K562 (cell line): Measurements from ENCODE around the gene RPRD1B. TPM values are rescaled to one million over a fixed set of nuclear protein-coding genes. Genes with fewer than 3 reads are reported as not detected.

ENCODE experiments used
- BRF1 ChIP-seq: IDR thresholded peaks from 3 replicates; pipeline ENCODE4 v1.6.1; 2011; ENCODE audit warnings: borderline replicate concordance, mild to moderate bottlenecking; ENCODE audit not compliant: insufficient read length; ENCODE audit errors: extremely low read depth
- CREB1 ChIP-seq, 2 experiments: sonication (generic) in 1 of 2; formaldehyde crosslinking in 1 of 2; IDR thresholded peaks; 2 replicates each; pipeline versions ENCODE4 v1.6.1 to v1.8.0; 2012 to 2022; ENCODE audit warnings: inconsistent platforms in 1 of 2, mild to moderate bottlenecking in 1 of 2, missing genetic modification reagents in 1 of 2, moderate library complexity in 1 of 2
- EP300 ChIP-seq: IDR thresholded peaks from 2 replicates; pipeline ENCODE4 v1.6.1; 2012; ENCODE audit warnings: low read length, improper control_type of control experiment
- ESRRA ChIP-seq: fragments of 450-650 bp; IDR thresholded peaks from 2 replicates; pipeline ENCODE4 v1.6.1; 2014; ENCODE audit warnings: low read depth, mild to moderate bottlenecking, moderate library complexity, borderline replicate concordance
- ETV5 ChIP-seq: sonication (generic); formaldehyde crosslinking; IDR thresholded peaks from 2 replicates; pipeline ENCODE4 v1.4.0; 2020; ENCODE audit warnings: low read depth, mild to moderate bottlenecking, missing genetic modification reagents
- FOXP4 ChIP-seq: sonication (generic); formaldehyde crosslinking; IDR thresholded peaks from 2 replicates; pipeline ENCODE4 v1.8.0; 2022; ENCODE audit warnings: mild to moderate bottlenecking, missing genetic modification reagents, borderline replicate concordance
- GATA2 ChIP-seq: sonication (generic); formaldehyde crosslinking; IDR thresholded peaks from 2 replicates; pipeline ENCODE4 v1.4.0; 2020; ENCODE audit warnings: mild to moderate bottlenecking, missing genetic modification reagents
- KHSRP ChIP-seq: fragments of 450-650 bp; IDR thresholded peaks from 2 replicates; pipeline ENCODE4 v1.6.1; 2017
- LEF1 ChIP-seq: fragments of 450-650 bp; IDR thresholded peaks from 2 replicates; pipeline ENCODE4 v1.6.1; 2016; ENCODE audit warnings: mild to moderate bottlenecking
- MEIS2 ChIP-seq: fragments of 450-650 bp; IDR thresholded peaks from 2 replicates; pipeline ENCODE4 v1.6.1; 2014; ENCODE audit warnings: mild to moderate bottlenecking; ENCODE audit not compliant: partially characterized antibody
- PBX2 ChIP-seq, 2 experiments: IDR thresholded peaks in 1 of 2; conservative IDR thresholded peaks in 1 of 2; 2 replicates each; pipeline ENCODE4 v1.6.1; 2016; ENCODE audit warnings: low read depth in 2 of 2, mild to moderate bottlenecking in 1 of 2, missing compliant biosample characterization in 1 of 2, missing genetic modification characterization in 1 of 2, moderate library complexity in 1 of 2
- SRSF1 ChIP-seq: fragments of 200-400 bp; formaldehyde crosslinking; IDR thresholded peaks from 2 replicates; pipeline ENCODE4 v1.6.1; 2017; ENCODE audit warnings: mild to moderate bottlenecking, low read depth, low read length, moderate library complexity
- TAF9B ChIP-seq: fragments of 450-650 bp; IDR thresholded peaks from 2 replicates; pipeline ENCODE4 v1.6.1; 2018; ENCODE audit warnings: mild to moderate bottlenecking; ENCODE audit not compliant: partially characterized antibody
- TBP ChIP-seq: optimal IDR thresholded peaks from 2 replicates; pipeline ENCODE3; 2011; ENCODE audit warnings: low read depth, low read length, improper control_type of control experiment
- U2AF2 ChIP-seq: fragments of 200-400 bp; formaldehyde crosslinking; optimal IDR thresholded peaks from 2 replicates; pipeline ENCODE3; 2017; ENCODE audit warnings: low read depth, mild to moderate bottlenecking, low read length
- YBX1 ChIP-seq: fragments of 450-650 bp; IDR thresholded peaks from 2 replicates; pipeline ENCODE4 v1.7.1; 2016; ENCODE audit warnings: mild to moderate bottlenecking
- ZNF354B ChIP-seq: fragments of 250-450 bp; sonication (Bioruptor Pico); IDR thresholded peaks from 2 replicates; pipeline ENCODE4 v1.4.0; 2020
- ZNF445 ChIP-seq: fragments of 250-450 bp; sonication (Bioruptor Pico); IDR thresholded peaks from 2 replicates; pipeline ENCODE4 v1.4.0; 2020; ENCODE audit warnings: low read depth, mild to moderate bottlenecking, moderate library complexity
- ZNF717 ChIP-seq: fragments of 250-450 bp; sonication (Bioruptor Pico); IDR thresholded peaks from 2 replicates; pipeline ENCODE4 v1.5.0; 2021
- polyA plus RNA-seq, 8 experiments: library from polyadenylated mRNA; depleted of rRNA in 4 of 8; stranded (reverse) in 5 of 8; unstranded in 3 of 8; fragments of >200 nt; fragmentation: Nextera tagmentation in 2 of 8; fragmentation: Illumina TruSeq in 1 of 8; extraction: Ambion mirVana in 2 of 8; extraction: Trizol in 1 of 8; gene quantifications; 2 replicates each; pipeline versions ENCODE4 v1.2.1 to v1.2.3, GENCODE V29; 2011 to 2014; ENCODE audit warnings: inconsistent platforms in 1 of 8, missing spikeins in 1 of 8
- total RNA-seq, 7 experiments: library from RNA; depleted of rRNA in 6 of 7; stranded (reverse); fragments of >200 nt in 6 of 7; fragmentation: Illumina TruSeq in 2 of 7; extraction: Trizol in 2 of 7; gene quantifications; 2 replicates each; pipeline versions ENCODE4 v1.2.1 to v1.2.3, GENCODE V29; 2011 to 2021; ENCODE audit warnings: low replicate concordance in 1 of 7
- TF ChIP-seq, protein P1 (sequence below): sonication (generic); formaldehyde crosslinking; IDR thresholded peaks from 2 replicates; pipeline ENCODE4 v1.8.0; 2022; ENCODE audit warnings: mild to moderate bottlenecking, missing genetic modification reagents
- TF ChIP-seq, protein P2 (sequence below): fragments of 450-650 bp; IDR thresholded peaks from 2 replicates; pipeline ENCODE4 v1.6.1; 2016; ENCODE audit warnings: antibody characterized with exemption

Gene RPRD1B
- total and polyA plus RNA-seq, 9 of the 15 experiments (the other 6 are each of a cell fraction or from before 2014, with no cell fraction given) = 5.5 to 43.0 (median 24.4) TPM

DNA sequence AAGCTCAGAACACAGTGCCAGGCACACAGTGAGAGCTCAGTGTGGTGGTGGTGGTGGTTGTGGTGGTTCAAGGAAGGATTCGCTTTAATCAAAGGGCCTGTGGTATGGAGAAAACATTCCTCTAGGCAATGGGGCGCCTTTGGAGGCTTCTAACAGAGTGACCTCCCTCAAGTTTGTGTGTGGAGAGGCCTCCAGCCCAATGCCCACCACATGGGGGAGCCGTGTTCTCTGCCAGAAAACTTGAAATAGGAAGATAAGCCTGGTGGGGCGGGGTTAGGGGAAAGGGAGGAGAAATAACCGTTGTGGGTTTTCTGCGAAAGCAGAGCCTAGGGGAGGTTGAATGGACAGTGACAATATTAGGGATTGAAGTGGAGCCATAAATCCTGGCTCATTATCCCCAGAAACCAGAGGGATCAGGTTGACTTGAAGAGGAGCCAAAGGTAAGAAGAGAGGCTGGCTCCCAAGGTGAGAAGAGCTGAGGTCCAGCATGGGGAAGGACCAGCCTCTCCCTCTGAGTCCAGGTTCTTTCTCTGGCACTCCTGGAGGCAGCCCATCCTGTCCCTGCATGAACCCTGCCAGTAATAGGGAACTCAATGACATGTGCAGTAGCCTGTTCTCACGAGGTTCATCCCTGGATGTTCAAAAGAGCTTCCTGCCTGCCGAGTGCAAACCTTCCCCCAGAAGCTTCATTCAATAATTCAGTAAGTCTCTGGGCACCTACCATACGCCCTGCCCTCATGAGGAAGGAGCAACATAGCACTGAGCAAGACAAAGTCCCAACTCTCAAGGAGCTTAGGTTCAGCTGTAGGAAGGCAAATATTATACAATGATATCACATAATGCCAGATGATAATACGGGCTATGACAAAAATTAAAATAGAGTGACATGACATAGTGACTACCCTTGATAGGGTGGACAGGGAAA is 80.1 kb downstream of the RPRD1B start (continued):
- TF ChIP-seq ESRRA (peak; percentile 79; the same call in 1 of the 2 replicates), ETV5 (0 out of 2 replicates have a peak, but pooled peaks have one; percentile 34), BRF1 (no peak), ZNF354B (CRISPR knock-in tag) (no peak), GATA2 (CRISPR knock-in tag) (peak; percentile 76), MEIS2 (peak; percentile 66), ZNF445 (CRISPR knock-in tag) (no peak), FOXP4 (CRISPR knock-in tag) (no peak), KHSRP (no peak), EP300 (peak; percentile 75), PBX2 (CRISPR knock-in tag; IDR thresholded peaks at IDR 0.05; ENCODE audit: low read depth) (no peak), PBX2 (tag; conservative IDR thresholded peaks at IDR 0.05; ENCODE audit: low read depth) (no peak), YBX1 (no peak), LEF1 (peak; percentile 45; the same call in 1 of the 2 replicates), TAF9B (no peak), CREB1 (IDR thresholded peaks at IDR 0.05) (0 out of 2 replicates have a peak, but pooled peaks have one; percentile 12), CREB1 (CRISPR knock-in tag; IDR thresholded peaks at IDR 0.05) (no peak), TBP (peak; percentile 39), SRSF1 (no peak), U2AF2 (no peak), ZNF717 (no peak)
- TF ChIP-seq, protein P1, sequence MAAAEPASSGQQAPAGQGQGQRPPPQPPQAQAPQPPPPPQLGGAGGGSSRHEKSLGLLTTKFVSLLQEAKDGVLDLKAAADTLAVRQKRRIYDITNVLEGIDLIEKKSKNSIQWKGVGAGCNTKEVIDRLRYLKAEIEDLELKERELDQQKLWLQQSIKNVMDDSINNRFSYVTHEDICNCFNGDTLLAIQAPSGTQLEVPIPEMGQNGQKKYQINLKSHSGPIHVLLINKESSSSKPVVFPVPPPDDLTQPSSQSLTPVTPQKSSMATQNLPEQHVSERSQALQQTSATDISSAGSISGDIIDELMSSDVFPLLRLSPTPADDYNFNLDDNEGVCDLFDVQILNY (CRISPR knock-in tag) = no peak
- TF ChIP-seq, protein P2, sequence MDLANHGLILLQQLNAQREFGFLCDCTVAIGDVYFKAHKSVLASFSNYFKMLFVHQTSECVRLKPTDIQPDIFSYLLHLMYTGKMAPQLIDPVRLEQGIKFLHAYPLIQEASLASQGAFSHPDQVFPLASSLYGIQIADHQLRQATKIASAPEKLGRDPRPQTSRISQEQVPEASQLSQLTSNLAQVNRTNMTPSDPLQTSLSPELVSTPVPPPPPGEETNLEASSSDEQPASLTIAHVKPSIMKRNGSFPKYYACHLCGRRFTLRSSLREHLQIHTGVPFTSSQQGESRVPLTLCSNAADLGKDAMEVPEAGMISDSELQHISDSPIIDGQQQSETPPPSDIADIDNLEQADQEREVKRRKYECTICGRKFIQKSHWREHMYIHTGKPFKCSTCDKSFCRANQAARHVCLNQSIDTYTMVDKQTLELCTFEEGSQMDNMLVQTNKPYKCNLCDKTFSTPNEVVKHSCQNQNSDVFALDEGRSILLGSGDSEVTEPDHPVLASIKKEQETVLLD = 0 out of 2 replicates have a peak, but pooled peaks have one; percentile 54
